ENCODE measurements around the gene TEX19.
"Not testable (repeated sequence)": the region's sequence is repeated elsewhere in the genome, so short reads cannot be mapped to it uniquely, and the experiment has no call there.

TEX19 gene

DNA sequence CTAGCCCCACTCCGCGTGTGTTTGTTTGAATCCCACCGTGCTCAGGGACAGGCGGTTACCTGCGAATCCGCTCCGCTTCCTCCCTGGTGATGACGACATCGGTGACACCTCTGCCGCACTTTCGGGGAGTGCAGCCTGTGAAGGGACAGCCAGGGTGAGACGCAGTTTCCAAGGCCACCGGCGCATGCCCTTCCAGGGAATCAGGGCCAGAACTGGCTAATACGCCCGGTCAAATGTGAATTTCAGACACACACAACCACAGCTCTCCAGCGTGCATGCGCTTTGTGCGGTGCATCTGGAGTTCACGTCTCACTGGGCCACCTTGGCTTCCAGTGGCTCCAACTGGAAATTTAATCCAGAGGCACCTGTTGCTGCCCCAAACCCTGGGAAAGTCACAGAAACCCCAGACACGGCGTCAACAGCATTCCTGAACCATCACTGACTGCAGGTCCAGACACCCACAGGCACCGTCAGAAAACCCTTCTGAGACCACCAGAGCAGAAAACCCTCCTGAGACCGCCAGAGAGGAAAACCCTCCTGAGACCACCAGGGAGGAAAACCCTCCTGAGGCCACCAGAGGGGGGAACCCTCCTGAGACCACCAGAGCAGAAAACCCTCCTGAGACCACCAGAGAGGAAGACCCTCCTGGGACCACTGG, 52.5 kb downstream of the TEX19 start:
- no peak overlapping the region for H3K4me3 ChIP-seq (ENCODE audit: control insufficient read depth, low read depth, low read length)
- TF ChIP-seq, protein P1, sequence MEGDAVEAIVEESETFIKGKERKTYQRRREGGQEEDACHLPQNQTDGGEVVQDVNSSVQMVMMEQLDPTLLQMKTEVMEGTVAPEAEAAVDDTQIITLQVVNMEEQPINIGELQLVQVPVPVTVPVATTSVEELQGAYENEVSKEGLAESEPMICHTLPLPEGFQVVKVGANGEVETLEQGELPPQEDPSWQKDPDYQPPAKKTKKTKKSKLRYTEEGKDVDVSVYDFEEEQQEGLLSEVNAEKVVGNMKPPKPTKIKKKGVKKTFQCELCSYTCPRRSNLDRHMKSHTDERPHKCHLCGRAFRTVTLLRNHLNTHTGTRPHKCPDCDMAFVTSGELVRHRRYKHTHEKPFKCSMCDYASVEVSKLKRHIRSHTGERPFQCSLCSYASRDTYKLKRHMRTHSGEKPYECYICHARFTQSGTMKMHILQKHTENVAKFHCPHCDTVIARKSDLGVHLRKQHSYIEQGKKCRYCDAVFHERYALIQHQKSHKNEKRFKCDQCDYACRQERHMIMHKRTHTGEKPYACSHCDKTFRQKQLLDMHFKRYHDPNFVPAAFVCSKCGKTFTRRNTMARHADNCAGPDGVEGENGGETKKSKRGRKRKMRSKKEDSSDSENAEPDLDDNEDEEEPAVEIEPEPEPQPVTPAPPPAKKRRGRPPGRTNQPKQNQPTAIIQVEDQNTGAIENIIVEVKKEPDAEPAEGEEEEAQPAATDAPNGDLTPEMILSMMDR (conservative IDR thresholded peaks at IDR 0.05; ENCODE audit: control insufficient read depth, insufficient read depth, low read depth, low read length) = no peak
- DNase-seq (ENCODE audit: low read depth) = no peak

DNA sequence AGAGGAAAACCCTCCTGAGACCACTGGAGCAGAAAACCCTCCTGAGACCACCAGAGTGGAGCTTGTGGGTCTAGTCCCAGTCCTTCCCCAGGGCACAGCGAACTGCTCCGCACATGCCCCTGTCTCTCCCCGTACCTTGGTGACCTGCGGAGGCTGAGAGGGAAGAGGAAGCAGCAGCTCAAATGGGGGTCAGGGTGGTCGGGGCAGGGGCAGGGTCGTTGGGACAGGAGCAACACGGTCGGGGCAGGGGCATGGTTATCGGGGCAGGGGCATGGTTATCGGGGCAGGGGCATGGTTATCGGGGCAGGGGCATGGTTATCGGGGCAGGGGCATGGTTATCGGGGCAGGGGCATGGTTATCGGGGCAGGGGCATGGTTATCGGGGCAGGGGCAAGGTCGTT, 53.0 kb downstream of the TEX19 start:
- DNase-seq (ENCODE audit: low read depth) = not testable (repeated sequence)

DNA sequence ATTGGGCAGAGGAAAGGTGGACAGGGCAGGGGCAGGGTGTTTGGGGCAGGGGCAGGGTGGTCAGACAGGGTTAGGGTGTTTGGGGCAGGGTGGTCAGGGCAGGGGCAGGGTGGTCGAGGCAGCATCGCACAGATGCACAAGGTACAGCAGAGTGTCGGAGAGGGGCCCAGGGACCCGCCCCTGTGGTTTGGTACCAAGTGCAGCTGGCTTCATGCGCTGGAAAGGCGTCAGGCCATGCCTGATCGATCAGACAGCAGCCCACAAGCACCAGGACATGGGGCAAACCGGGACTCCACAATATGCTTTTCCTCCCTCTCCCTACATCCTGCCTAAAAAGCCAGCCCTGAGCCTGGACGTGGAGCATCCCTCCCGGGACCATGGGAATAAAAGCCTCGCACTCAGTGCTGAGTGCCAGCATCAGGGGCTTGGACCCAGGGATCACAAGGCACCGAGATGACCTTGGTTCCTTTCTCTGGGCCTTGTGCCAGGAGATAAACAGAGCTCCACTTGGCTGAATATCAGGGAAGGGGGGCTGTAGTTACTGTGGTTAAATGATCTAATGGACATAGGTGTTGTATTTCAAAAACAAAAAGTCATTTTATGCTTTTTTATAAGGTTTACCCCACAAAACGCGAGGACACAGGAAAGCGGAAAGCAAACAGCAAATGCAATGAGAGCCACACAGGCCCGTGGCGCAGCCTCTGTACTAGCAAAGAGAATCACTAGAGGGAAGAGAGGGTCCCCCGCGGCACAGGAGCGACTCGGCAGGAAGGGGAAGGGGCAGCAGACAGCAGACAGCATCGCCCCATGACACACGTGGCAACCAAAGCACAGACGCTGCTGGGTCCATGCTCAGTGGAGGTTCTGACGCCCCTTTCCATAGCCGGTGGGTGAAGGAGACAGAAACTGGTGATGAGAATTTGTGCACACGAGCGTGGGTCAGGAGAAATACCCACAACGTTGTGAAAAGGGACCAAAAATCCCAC, 53.8 kb downstream of the TEX19 start:
- no peak overlapping the region for H3K4me3 ChIP-seq (ENCODE audit: control insufficient read depth, low read depth, low read length)
- TF ChIP-seq, protein P1 (conservative IDR thresholded peaks at IDR 0.05; ENCODE audit: control insufficient read depth, insufficient read depth, low read depth, low read length) = no peak
- no peak for DNase-seq (ENCODE audit: low read depth)

More for the DNA sequence above, 53.0 kb downstream of the TEX19 start:
- H3K4me3 ChIP-seq (ENCODE audit: control insufficient read depth, low read depth, low read length) = not testable (repeated sequence)

Data from fibroblast of mammary gland (primary cell).